ENCODE results near the gene PSTPIP2. TPM values are rescaled to one million over a fixed set of nuclear protein-coding genes. Genes with fewer than 3 reads are reported as not detected.
A peak's percentile ranks its signal among the peaks of the same experiment; 100 is the strongest.

The PSTPIP2 gene
- total RNA-seq, 1 experiment from 2014 or later, result not detected

GRCh38 chr18:45976974-45977373 lies 95.1 kb downstream of the PSTPIP2 start:
- Histone ChIP-seq H3F3A (ENCODE audit: insufficient read depth, low read depth) (no peaks in the 10 kb centered on the region), H4K20me1 (ENCODE audit: insufficient read depth) (no peaks in the 10 kb centered on the region), H3K79me2 (ENCODE audit: low read depth) (no peaks in the 10 kb centered on the region), H3K36me3 (ENCODE audit: low read depth) (no peaks in the 10 kb centered on the region), H2AFZ (no peak overlapping the region), H3K27me3 (ENCODE audit: insufficient read depth, low read depth) (no peaks in the 10 kb centered on the region), H3K4me3 (no peak overlapping the region), H3K9me2 (ENCODE audit: insufficient read depth) (no peaks in the 10 kb centered on the region), H3K4me1 (replicated peaks; ENCODE audit: insufficient read depth) (peaks cover 9% of the 10 kb centered on the region), H3K9me3 (ENCODE audit: insufficient read depth, low read depth) (no peaks in the 10 kb centered on the region), H3K27ac (no peak overlapping the region), H3K4me2 (no peak overlapping the region)
- no peak for DNase-seq
- no peak for TF ChIP-seq CTCF (conservative IDR thresholded peaks at IDR 0.05)
- no peak for TF ChIP-seq EZH2 (IDR thresholded peaks at IDR 0.05; ENCODE audit: low read depth)
- ChIA-PET POLR2A (ENCODE audit: unreplicated experiment) (no interaction called here), CTCF (no interaction called here)
- BruUV-seq (replicated peaks), result no TSS peak
- intact Hi-C loops (cut with micrococcal nuclease; ENCODE audit: unreplicated experiment), result no loop called here

DNA sequence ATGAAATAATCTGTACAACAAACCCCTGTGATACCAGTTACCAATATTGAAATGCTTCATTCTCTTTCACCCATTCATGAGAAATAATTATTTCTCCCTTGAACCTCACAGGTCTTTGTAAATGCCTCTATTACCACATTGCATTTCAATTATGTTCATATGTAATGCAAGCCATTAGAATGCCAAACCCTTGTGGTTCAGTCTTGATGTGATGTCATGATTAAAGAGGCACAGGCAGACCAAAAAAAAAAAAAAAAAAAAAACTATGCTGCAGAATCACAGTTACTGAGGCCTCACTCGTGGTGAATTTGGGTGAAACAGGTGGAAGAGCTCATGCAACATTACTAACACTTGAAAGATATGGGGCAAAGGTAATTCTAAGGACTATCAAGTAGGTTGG lies 95.5 kb downstream of the PSTPIP2 start:
- intact Hi-C loops (cut with micrococcal nuclease; ENCODE audit: unreplicated experiment), result no loop called here
- no TSS peak for BruUV-seq (replicated peaks)
- H2AFZ ChIP-seq, result no peak overlapping the region
- no peaks in the 10 kb centered on the region for H3F3A ChIP-seq (ENCODE audit: insufficient read depth, low read depth)
- no peak overlapping the region for H3K4me2 ChIP-seq
- H3K27me3 ChIP-seq (ENCODE audit: insufficient read depth, low read depth), result no peaks in the 10 kb centered on the region
- TF ChIP-seq CTCF (conservative IDR thresholded peaks at IDR 0.05) (no peak), EZH2 (IDR thresholded peaks at IDR 0.05; ENCODE audit: low read depth) (no peak)
- H3K9me3 ChIP-seq (ENCODE audit: insufficient read depth, low read depth), result no peaks in the 10 kb centered on the region
- DNase-seq, result no peak
- ChIA-PET POLR2A (ENCODE audit: unreplicated experiment) (no interaction called here), CTCF (no interaction called here)
- H3K4me1 ChIP-seq (replicated peaks; ENCODE audit: insufficient read depth), result peaks cover 9% of the 10 kb centered on the region
- no peaks in the 10 kb centered on the region for H4K20me1 ChIP-seq (ENCODE audit: insufficient read depth)
- no peaks in the 10 kb centered on the region for H3K36me3 ChIP-seq (ENCODE audit: low read depth)
- no peaks in the 10 kb centered on the region for H3K79me2 ChIP-seq (ENCODE audit: low read depth)
- H3K9me2 ChIP-seq (ENCODE audit: insufficient read depth), result no peaks in the 10 kb centered on the region
- H3K4me3 ChIP-seq, result no peak overlapping the region
- no peak overlapping the region for H3K27ac ChIP-seq

DNA sequence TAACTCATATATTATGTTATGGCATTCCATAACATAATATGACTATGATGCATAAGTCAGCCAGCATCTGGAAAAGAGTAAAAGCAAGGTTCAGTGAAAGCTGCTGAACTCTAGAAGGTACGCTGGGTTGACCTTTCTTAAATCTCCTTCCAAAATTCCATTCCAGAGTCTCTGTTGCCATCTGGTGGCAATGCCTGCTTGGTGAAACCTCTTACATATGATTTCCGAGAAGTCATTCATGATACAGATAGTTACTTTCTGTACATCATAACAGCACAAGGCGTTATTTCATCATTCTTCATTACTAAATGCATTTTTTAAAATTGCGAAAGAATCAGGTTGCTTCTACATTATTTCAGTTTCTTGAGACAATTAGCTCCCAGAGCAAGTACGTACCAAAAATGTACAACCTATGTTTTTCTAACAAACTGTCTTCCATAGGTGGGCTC lies 97.9 kb downstream of the PSTPIP2 start:
- Histone ChIP-seq H3K27ac (no peak overlapping the region), H3K9me2 (ENCODE audit: insufficient read depth) (no peaks in the 10 kb centered on the region), H3K4me2 (peak overlapping the region; percentile 20; the same call in 1 of the 2 replicates), H4K20me1 (ENCODE audit: insufficient read depth) (no peaks in the 10 kb centered on the region), H3K79me2 (ENCODE audit: low read depth) (no peaks in the 10 kb centered on the region), H3K4me1 (replicated peaks; ENCODE audit: insufficient read depth) (peaks cover 4% of the 10 kb centered on the region; the same call in 1 of the 2 replicates), H3K27me3 (ENCODE audit: insufficient read depth, low read depth) (no peaks in the 10 kb centered on the region), H3K4me3 (no peak overlapping the region), H3K36me3 (ENCODE audit: low read depth) (no peaks in the 10 kb centered on the region), H3K9me3 (ENCODE audit: insufficient read depth, low read depth) (no peaks in the 10 kb centered on the region), H2AFZ (peak overlapping the region; percentile 9; the same call in 1 of the 2 replicates), H3F3A (ENCODE audit: insufficient read depth, low read depth) (no peaks in the 10 kb centered on the region)
- TF ChIP-seq CTCF (conservative IDR thresholded peaks at IDR 0.05) (peak; percentile 85), EZH2 (IDR thresholded peaks at IDR 0.05; ENCODE audit: low read depth) (no peak)
- CTCF ChIA-PET, result no interaction called here
- POLR2A ChIA-PET (ENCODE audit: unreplicated experiment), result no interaction called here
- peak; percentile 29 to 73 for DNase-seq
- intact Hi-C loops (cut with micrococcal nuclease; ENCODE audit: unreplicated experiment), result loop anchor here (2.0 to 5.0 kb wide), 3 partner anchors 98 to 685 kb away; partner anchors contain the start of gene PSTPIP2
- no TSS peak for BruUV-seq (replicated peaks)

Measured in PC-9 (cell line).